ENCODE results near the gene MAB21L4. TPM values are rescaled to one million over a fixed set of nuclear protein-coding genes. Genes with fewer than 3 reads are reported as not detected.

Gene MAB21L4
- 0.08 to 0.17 TPM (median 0.09 TPM) in 3 of 5 replicates, not detected in the others for total RNA-seq (2022; extraction: Qiagen RNA extraction; ENCODE audit: low read depth)

DNA sequence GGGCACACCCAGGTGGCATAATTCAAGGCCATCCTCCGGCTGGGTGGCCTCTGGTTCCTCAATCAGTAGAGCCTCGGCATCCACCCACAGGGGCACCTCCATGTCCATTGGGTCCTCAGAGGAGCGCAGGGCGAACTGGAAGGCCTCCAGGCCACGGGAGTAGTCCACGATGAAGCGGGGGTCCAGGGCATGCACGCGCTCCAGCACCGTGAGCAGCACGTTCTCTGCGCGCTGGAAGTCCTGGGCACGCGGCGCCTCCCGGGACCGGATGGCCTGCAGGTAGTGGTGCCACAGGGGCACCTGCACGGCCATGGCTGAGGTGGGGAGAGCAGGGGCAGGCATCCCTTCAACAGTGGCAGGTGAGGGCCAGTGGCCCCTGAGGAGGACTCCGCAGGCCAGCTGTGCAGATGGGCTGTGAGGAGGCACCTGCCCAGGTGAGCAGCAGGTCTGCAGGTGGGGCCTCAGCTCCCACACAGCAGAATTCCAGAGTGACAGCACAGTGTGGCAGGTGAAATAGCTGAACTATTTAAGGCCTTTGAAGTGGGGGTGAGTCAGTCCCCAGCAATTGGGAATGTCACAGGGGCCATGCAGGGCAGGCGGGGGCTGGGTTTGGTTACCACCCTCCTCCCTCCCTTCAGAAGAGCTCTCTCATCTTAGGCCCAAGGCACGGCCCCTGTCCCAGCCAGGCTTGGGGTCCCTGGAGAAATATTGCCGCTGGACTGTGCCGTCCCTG lies at the start of gene MAB21L4:
Gene MAB21L4, minus strand, starts transcription at position 501 of the 733 bp plus-strand sequence. Its CDS starts 159 bp downstream, at position 342.

DNA sequence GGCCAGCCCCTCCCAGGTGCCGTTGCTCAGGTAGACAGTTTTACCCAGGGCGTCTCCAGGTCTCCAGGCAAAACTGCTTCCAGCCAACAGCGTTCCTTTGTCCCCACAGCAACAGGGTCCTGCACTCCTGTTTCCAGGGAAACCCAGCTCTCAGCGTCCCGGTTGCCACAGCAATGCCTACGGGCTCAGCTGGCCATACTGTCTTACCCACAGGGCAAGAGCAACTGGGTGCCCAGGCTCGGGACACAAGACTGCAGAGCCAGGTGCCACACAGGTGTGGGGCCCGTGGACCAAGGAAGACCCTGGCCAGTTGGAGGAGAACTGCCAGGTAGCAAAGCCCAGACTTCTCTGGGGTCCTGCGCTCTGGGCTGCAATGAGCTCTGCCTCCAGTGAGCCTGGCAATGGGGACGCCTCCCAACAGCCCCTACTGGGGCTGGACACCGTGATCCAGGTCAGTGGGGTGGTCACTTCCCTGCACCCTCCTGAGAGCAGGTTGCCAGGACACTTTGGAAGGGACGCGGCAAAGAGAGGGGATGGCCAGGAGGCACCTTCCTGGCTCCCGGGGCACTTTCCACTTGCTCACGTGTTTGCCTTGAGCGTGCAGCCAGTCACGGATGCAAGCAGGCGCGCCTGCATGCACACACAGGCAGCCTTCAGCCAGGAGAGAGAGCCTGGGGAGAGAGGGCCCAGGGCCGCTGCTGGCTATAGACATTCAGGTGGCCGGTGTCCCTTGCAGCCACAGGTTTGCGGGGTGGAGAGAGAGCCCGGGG lies 10.4 kb upstream of the MAB21L4 start, which contains the start of gene CROCC2:
Gene CROCC2, plus strand, starts transcription at position 196 of the 770 bp plus-strand sequence. Its CDS starts 178 bp downstream, at position 374.

DNA sequence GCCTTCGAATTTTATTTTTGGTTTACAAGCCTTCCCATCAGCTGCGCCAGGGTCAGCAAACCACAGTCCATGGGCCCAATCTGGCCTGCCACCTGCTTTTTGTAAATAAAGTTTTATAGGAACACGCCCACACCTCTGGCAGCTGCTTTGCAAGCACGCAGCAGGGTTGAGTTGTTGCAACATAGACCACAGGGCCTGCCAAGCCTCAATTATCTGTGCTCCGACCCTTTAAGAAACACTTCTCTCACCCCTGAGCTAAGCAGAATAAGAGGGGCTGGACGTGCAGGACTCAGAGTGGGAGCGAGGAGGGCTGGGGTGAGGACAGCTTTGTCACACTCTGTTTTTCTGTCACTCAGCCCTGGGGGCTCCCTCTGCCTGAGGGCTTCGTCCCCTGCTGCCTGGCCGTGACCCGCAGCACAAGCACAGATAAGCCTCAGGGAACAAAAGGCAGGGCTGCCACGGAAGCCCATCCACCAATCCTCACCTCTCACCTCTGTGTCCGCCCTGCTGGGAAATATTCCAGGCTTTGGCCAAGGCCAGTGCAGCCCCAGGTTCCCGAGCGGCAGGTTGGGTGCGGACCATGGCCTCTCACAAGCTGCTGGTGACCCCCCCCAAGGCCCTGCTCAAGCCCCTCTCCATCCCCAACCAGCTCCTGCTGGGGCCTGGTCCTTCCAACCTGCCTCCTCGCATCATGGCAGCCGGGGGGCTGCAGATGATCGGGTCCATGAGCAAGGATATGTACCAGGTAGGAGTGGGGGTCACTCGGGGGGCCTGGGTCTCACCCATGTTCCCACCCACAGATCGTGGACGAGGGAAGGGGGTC lies 27.5 kb downstream of the MAB21L4 start, which contains the start of gene AGXT:
Gene AGXT, plus strand, starts transcription at position 539 of the 823 bp plus-strand sequence. Its CDS starts 42 bp downstream, at position 581.

Other genes starting within 250 kb of the MAB21L4 start
- gene AQP12B, start 213.3 kb downstream of the MAB21L4 start, total RNA-seq (2022; extraction: Qiagen RNA extraction; ENCODE audit: low read depth): not detected in 5 replicates
- gene AQP12A, start 204.3 kb downstream of the MAB21L4 start, total RNA-seq (2022; extraction: Qiagen RNA extraction; ENCODE audit: low read depth): not detected in 5 replicates
- gene KIF1A, start 75.9 kb downstream of the MAB21L4 start, total RNA-seq (2022; extraction: Qiagen RNA extraction; ENCODE audit: low read depth): 0.56 to 0.75 TPM (median 0.66 TPM) in 5 replicates
- gene AGXT, start 27.3 kb downstream of the MAB21L4 start, total RNA-seq (2022; extraction: Qiagen RNA extraction; ENCODE audit: low read depth): not detected in 5 replicates
- not detected in 5 replicates for gene CROCC2, start 10.2 kb upstream of the MAB21L4 start, total RNA-seq (2022; extraction: Qiagen RNA extraction; ENCODE audit: low read depth)
- gene SNED1, start 102.5 kb upstream of the MAB21L4 start, total RNA-seq (2022; extraction: Qiagen RNA extraction; ENCODE audit: low read depth): 0.30 to 1.1 TPM (median 0.53 TPM) in 5 replicates
- gene MTERF4, start 206.1 kb upstream of the MAB21L4 start, total RNA-seq (2022; extraction: Qiagen RNA extraction; ENCODE audit: low read depth): 22.5 to 24.5 TPM (median 23.1 TPM) in 5 replicates

Data from A549 treated with RU486 at 1 μM for 4 hours (cell line).